ENCODE measurements around the gene HCK. TPM values are rescaled to one million over a fixed set of nuclear protein-coding genes. Genes with fewer than 3 reads are reported as not detected.

HCK gene
- total RNA-seq, 1 donor from 2014 or later, result not detected

- H3K27me3 Mint-ChIP-seq (ENCODE audit: low read depth), result peaks cover 21% of the 10 kb centered on the region
- peak; percentile 97 for DNase-seq (ENCODE audit: low read depth, low spot score)
- peaks cover 26% of the 10 kb centered on the region for H3K4me1 Mint-ChIP-seq
- H3K9me3 Mint-ChIP-seq, result no peaks in the 10 kb centered on the region
- peak within 1 kb of the TSS; percentile 91 for H3K4me3 Mint-ChIP-seq
- peak within 1 kb of the TSS; percentile 100 for H3K27ac Mint-ChIP-seq (ENCODE audit: unreplicated experiment)
- H3K36me3 Mint-ChIP-seq (ENCODE audit: low read depth), result no peaks in the 10 kb centered on the region
- TF ChIP-seq, protein P1, sequence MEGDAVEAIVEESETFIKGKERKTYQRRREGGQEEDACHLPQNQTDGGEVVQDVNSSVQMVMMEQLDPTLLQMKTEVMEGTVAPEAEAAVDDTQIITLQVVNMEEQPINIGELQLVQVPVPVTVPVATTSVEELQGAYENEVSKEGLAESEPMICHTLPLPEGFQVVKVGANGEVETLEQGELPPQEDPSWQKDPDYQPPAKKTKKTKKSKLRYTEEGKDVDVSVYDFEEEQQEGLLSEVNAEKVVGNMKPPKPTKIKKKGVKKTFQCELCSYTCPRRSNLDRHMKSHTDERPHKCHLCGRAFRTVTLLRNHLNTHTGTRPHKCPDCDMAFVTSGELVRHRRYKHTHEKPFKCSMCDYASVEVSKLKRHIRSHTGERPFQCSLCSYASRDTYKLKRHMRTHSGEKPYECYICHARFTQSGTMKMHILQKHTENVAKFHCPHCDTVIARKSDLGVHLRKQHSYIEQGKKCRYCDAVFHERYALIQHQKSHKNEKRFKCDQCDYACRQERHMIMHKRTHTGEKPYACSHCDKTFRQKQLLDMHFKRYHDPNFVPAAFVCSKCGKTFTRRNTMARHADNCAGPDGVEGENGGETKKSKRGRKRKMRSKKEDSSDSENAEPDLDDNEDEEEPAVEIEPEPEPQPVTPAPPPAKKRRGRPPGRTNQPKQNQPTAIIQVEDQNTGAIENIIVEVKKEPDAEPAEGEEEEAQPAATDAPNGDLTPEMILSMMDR (conservative IDR thresholded peaks at IDR 0.05), result no peak
Observed at GRCh38 chr20:32109392-32110172, 57.5 kb downstream of the HCK start, which contains the start of gene TM9SF4. Gene TM9SF4, plus strand, starts transcription at chr20:32109714. Its CDS starts 27 bp downstream, at chr20:32109741.

DNA sequence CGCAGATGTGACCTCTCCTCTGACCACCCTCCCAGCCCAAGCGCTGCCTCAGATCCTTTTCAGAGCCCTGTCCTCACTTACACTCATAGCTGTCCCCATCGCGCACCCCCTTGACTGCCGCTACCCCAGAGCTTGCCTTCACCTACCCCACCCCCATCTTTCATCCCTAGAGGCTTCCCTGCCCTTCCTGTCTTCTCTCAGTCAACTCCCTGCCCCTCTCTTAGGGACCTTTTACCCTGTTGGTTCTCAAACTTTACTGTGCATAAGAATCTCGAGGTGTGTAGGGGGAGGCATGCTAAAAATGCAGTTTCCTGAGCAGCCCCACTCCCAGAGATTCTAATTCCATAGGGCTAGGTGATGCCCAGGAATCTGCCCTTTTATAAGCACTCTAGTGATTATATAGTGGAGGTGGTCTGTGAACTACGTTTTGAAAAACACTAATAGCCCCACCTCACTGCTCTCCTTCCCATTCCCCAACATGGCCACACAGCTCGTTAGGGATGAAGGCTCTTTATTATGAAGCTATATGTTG, 58.2 kb downstream of the HCK start:
- Mint-ChIP-seq H3K27ac (ENCODE audit: unreplicated experiment) (peak overlapping the region; percentile 100), H3K36me3 (ENCODE audit: low read depth) (no peaks in the 10 kb centered on the region), H3K4me1 (peaks cover 26% of the 10 kb centered on the region), H3K4me3 (peak overlapping the region; percentile 91), H3K27me3 (ENCODE audit: low read depth) (peaks cover 16% of the 10 kb centered on the region), H3K9me3 (no peaks in the 10 kb centered on the region)
- TF ChIP-seq, protein P1 (conservative IDR thresholded peaks at IDR 0.05), result no peak
- no peak for DNase-seq (ENCODE audit: low read depth, low spot score)

DNA sequence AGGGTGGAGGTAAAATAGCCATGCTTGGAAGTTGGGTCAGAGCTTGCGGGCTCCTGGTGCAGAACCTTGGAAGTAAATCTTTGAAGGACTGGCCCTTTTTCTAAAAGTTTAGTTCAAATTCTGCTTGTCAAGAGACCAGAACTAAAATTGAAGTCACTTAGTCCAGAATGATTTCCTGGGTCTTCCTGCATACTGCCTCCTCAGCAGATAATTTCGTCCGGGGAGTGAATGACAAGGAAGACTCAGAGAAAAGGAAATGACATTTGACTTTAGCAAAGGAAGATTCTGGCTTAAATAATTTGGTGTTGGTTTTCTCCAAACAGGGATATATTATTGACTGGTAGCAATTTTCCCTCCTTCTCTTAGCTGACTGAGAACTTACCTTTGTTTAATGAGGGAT, 58.7 kb downstream of the HCK start:
- H3K27ac Mint-ChIP-seq (ENCODE audit: unreplicated experiment), result no peak overlapping the region

GRCh38 chr20:32111156-32111686, 59.2 kb downstream of the HCK start:
- Mint-ChIP-seq H3K27ac (ENCODE audit: unreplicated experiment) (no peak overlapping the region), H3K27me3 (ENCODE audit: low read depth) (peaks cover 12% of the 10 kb centered on the region), H3K9me3 (no peaks in the 10 kb centered on the region)

More for the DNA sequence above, 58.7 kb downstream of the HCK start:
- Mint-ChIP-seq H3K4me1 (peaks cover 26% of the 10 kb centered on the region), H3K27me3 (ENCODE audit: low read depth) (peaks cover 13% of the 10 kb centered on the region), H3K4me3 (peak overlapping the region; percentile 91), H3K9me3 (no peaks in the 10 kb centered on the region), H3K36me3 (ENCODE audit: low read depth) (no peaks in the 10 kb centered on the region)
- no peak for DNase-seq (ENCODE audit: low read depth, low spot score)
- TF ChIP-seq, protein P1 (conservative IDR thresholded peaks at IDR 0.05), result no peak

GRCh38 chr20:32111753-32112152, 59.7 kb downstream of the HCK start:
- Mint-ChIP-seq H3K4me1 (peaks cover 30% of the 10 kb centered on the region), H3K27ac (ENCODE audit: unreplicated experiment) (no peak overlapping the region), H3K36me3 (ENCODE audit: low read depth) (no peaks in the 10 kb centered on the region), H3K9me3 (no peaks in the 10 kb centered on the region), H3K27me3 (ENCODE audit: low read depth) (peaks cover 8% of the 10 kb centered on the region), H3K4me3 (peak overlapping the region; percentile 91)
- TF ChIP-seq, protein P1 (conservative IDR thresholded peaks at IDR 0.05), result no peak
- DNase-seq (ENCODE audit: low read depth, low spot score), result no peak

More at GRCh38 chr20:32111156-32111686, 59.2 kb downstream of the HCK start:
- TF ChIP-seq, protein P1 (conservative IDR thresholded peaks at IDR 0.05), result no peak
- Mint-ChIP-seq H3K36me3 (ENCODE audit: low read depth) (no peaks in the 10 kb centered on the region), H3K4me3 (peak overlapping the region; percentile 91), H3K4me1 (peaks cover 28% of the 10 kb centered on the region)
- no peak for DNase-seq (ENCODE audit: low read depth, low spot score)
